HG03280 (cell line): ENCODE results near the gene LATS1.
"Not testable (repeated sequence)": the region's sequence is repeated elsewhere in the genome, so short reads cannot be mapped to it uniquely, and the experiment has no call there.

Source experiments
- ATAC-seq: cut with Tn5 transposase; IDR thresholded peaks from one replicate; pipeline ENCODE4 v1.9.1; 2021; ENCODE audit warnings: mild to moderate bottlenecking, moderate library complexity; ENCODE audit not compliant: unreplicated experiment

Gene LATS1

DNA sequence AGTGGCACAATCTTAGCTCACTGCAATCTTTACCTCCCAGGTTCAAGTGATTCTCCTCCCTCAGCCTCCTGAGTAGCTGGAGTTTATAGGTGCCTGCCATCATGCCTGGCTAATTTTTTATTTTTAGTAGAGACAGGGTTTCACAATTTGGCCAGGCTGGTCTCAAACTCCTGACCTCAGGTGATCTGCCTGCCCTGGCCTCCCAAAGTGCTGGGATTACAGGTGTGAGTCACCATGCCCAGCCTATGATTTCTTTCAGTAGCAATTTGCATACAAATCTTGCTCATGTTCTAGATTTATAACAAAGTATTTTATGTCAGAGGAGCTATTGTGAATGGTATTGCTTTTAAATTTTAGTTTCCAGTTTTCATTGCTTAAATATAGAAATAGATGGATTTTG lies 45.6 kb downstream of the LATS1 start:
- not testable (repeated sequence) for ATAC-seq

DNA sequence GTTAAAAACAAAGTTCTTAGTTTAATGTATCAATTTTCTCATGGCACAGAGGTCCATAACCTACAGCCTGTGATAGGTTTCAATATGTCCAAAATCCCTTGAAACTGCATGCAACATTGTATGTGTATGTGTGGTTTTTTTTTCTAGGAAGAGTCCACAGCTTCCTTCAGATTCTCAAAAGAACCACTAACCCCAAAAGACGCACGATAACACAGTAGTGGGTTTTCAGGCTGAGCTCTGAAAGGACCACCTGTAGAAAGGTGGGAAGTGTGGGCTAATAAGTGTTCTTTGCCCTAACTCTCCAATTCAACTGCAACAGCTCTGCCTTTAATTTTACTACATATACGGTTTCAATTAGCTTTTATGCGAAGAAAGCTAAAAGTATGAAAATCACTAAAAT lies 57.9 kb downstream of the LATS1 start:
- ATAC-seq: no peak

DNA sequence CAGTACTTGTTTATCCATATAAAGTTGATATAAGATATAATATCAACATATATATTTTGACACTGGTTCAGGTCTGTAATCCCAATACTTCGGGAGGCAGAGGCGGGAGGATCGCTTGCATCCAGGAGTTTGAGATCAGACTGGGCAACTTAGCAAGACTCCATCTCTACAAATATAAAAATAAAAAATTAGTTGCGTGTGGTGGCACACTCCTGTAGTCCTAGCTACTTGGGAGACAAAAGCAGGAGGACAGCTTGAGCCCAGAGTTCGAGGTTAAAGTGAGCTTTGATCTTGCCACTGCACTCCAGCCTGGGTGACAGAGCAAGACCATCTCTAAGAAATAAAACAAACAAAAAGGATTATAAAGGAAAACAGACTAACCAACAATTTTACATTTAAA lies 60.5 kb downstream of the LATS1 start:
- ATAC-seq: no peak

DNA sequence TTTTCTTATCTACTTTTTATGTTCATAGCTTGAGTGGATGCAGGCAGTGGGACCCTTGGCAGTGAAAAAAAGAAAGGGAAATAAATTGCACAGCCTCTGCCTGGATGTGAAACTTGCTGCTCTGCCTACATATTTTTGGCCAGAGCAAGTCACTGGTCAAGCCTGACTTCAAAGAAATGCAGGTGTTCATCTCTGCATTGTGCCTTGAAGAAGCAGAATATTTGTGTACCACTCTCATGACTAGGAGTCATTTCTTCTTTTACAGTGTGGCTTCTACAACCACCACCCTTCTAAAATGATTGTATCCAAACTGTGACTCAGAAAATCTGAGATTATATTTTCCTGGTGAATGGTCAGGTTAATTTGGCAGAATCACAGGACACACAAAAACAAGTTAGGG lies 66.8 kb downstream of the LATS1 start:
- ATAC-seq: no peak

DNA sequence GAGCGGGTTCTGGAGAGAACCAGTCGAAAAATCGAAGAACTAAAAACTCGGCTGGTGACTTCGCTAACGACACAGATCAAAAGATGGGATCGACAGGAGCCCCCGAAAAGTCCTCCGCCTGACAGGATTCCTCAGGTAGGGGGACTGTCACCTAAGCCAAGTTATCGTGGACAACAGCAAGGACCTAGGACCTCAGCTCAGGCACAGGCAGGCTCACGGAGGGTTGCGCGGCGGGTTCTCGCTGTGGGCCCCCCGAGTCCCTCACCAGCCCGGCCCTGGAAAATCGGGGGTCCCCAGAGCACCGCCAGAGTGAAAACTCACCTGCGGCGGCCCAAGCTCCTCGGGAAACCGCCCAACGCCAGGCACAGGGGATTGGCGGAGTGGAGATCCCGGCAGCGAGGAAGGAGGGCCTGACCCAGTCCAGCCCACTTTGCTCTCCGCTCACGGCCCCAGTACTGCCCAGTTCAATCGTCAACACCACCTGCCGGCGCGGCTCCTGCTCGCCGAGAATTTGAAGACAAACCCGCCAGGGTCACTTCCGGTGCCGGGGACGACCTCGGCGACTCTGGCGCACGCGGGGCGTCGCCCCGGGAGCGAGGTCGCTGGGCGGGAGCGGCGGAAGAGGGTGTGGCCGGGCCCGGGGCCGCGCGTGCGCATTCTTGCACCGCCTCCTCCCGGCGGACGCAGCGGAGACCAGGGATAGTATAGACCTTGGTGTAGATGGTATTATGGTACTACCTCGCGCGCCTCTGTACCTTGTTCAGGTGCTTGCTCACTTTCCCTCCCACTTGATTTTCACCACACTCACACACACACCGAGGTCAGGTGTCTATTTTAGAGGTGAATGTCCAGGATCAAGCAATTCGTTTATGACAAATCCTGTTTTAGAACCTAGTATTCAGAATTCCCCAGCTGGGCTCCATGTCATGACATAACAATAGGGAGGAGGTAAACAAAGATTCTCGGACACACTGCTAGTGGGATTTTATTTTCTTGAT lies 69.5 kb downstream of the LATS1 start, which contains the start of gene KATNA1:
Gene KATNA1, minus strand, starts transcription at position 567 of the 998 bp plus-strand sequence. CDS start 10,167 bp downstream, outside the sequence.
- ATAC-seq: peak; percentile 92

DNA sequence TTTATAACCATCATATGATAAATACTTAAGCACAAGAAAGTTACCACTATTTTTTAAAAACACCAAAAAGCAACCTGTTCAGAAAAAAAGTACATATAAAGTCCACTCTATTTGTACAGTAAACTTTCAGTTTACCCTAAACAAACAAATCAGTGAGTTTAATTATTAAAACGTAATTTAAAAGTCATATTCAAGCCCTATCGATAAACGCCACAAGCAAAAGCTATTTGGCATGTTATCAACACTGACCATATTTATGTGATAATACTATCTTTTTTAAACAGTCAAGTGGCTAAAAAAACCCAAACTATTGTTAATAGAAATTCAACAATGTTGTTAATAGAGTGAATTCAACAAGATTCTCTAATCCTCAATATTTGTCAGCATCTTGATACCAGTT lies 71.3 kb downstream of the LATS1 start:
- no peak for ATAC-seq

DNA sequence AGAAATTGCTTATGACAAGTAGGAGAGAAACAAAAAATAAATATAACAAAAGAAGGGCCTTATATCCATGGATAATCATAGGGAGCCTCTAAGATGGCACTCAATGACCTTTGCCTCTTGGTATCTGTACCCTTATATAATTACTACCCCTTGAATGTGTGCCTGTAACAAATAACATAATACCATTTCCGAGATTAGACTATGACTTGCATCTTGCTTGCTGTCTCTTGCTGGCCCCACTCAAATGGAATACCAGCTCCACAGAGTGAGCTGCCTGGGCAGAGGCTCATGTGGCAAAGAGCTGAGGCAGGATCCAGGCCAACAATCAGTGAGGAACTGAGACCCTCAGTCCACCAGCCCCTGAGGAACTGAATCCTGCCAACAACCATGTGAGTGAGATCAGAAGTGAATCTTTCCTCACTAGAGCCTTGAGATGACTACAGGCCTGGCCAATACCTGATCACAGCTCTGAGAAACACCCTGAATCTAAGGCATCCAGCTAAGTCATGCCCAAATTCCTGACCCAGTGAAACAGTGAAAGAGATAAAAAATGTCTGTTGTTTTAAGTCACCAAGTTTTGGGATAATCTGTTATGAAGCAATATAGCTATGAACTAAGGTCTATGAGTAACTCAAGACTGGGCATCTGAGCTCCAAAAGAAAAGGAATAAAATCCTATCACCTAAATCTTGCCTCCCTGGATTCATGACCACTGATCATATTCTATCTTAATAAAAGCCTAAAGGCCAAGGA lies 74.9 kb downstream of the LATS1 start:
- ATAC-seq: peak; percentile 46

DNA sequence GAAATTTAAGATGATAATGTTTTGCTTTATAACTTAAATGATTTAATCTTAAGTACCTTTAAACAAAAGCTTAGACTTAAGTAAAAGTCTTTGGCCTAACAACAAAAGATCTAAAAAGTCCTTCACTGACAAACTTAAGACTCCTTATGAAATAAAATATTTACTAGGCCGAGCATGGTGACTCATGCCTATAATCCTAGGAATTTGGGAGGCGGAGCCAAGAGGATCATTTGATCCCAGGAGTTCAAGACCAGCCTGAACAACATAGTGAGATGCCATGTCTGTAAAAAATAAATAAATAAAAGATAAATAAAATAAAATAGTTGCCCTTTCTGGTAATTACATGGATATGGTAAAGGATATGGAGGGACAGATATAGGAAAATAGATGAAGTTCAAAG lies 81.8 kb downstream of the LATS1 start:
- ATAC-seq: no peak

DNA sequence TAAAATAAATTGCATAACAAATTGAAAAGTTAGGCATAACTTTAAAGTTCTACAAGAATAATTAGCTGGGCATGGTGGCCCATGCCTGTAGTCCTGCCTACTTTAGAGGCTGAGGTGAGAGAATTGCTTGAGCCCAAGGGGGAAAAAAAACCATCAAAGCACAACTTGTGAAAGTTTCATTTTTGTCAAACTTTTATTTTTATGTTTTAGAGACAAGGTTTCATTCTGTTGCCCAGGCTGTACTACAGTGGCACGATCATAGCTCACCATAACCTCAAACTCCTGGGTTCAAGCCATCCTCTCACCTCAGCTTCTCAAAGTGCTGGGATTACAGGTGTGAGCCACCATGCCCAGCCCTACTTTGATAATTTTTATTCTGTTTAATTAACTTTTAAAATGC lies 83.6 kb downstream of the LATS1 start:
- ATAC-seq: no peak

DNA sequence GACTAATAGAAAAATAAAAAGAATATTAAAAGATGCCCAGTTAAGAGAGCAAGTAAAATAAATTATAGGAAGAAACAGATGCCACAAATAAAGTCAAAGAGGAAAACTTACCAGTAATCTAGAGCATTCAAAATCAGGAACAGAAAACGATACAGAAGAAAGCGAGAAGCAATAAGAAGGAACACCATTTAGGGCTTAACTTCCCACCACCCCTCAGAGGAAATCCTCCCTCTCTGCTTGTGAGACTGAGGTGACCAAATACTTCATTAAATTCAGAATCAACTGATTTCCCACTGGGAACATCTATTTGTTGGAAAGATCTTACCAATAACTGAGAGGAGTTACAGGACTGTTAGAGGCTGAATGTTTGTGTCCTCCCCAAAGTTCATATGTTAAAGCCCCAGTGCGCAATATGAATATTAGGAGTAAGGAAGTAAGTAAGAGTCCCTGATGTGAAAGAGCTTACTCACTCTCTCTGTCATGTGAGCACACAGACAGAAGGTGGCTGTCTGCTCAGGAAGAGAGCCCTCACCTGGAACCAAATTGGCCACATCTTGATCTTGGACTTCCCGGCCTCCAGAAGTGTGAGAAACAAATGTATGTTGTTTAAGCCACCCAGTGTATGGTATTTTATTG lies 88.9 kb downstream of the LATS1 start:
- no peak for ATAC-seq

DNA sequence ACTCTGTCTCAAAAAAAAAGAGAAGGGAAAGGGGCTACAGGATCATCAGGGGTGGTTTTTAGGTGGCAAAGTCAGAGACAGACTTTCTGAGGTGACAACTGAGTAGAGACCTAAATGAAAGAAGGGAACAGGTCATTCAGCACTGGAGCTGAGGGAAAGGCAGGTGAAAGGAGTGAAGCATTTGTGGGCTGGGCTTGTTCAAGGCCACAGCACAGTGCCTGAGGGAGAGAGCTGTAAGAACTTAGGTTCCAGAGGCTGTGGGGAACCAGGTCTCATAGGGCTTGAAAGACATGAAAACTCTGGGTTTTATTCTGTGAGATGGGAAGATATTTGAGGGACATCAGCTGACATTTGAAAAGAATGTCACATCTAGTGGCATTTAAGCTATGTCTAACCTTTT lies 90.2 kb downstream of the LATS1 start:
- ATAC-seq: no peak

DNA sequence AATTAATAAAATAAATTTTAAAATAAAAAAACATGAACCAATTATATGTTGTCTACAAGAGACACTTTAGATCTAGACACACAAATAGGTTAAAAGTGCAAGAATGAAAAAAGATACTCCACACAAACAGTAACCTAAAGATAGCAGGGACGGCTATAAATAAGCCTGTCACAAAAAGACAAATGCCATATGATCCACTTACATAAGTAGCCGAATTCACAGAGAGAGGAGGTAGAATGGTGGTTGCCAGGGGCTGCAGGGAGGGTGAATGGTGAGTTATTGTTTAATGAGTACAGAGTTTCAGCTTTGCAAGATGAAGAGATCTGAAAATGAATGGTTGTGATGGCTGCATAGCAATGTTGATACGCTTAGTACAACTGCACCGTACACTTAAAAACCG lies 102.1 kb downstream of the LATS1 start:
- no peak for ATAC-seq

DNA sequence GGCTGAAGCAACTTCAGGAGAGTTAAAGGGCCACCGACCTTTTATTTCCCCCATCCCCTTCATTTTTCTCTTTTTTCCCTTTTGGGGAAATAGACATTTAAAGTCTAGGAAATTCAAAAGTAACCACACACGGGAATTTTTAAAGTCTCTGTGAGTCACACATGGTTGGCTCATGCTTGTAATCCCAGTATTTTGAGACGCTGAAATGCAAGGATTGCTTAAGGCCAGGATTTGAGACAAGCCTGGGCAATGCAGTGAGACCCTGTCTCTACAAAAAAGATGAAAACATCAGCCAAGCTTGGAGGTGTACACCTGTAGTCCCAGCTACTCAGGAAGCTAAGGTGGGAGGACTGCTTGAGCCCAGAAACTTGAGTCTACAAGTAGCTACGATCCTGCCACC lies 103.6 kb downstream of the LATS1 start:
- ATAC-seq: no peak

DNA sequence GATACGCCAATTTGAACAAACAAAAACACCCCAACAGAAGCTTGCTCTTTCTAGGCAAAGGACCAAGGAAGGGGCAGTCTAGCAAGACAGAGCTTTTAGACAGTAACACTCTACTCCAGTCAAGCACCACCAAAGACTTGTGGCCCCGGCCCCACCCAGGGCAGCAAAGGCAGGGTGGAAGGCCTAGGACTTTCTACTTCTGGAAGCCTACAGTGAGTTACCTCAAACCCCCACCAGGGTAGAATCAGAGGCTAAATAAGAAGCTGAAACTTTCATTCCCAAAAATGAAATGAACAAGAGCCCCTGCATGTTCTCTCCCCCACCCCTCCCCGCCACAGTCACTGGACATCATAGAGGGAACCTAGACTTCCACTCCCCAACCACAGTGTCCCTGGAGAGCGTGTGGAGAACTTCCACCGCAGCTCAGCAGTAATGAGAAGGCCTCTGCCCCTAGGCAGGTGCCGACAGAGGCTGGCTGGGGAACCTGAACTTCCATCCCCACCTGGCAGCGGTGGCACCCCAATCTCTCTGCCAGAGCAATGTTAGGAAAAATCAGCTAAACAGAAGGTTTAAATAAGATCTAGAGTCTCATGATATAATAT lies 109.4 kb downstream of the LATS1 start:
- ATAC-seq: no peak
